Fibroblast of skin of back (primary cell): ENCODE measurements around the gene KRT71. TPM values are rescaled to one million over a fixed set of nuclear protein-coding genes. Genes with fewer than 3 reads are reported as not detected.
"Not testable (repeated sequence)": the region's sequence is repeated elsewhere in the genome, so short reads cannot be mapped to it uniquely, and the experiment has no call there.

ENCODE experiments used
- DNase-seq: peaks from one replicate; pipeline ENCODE4 v3.0.0-alpha.2; 2013
- polyA plus RNA-seq, 2 experiments: library from polyadenylated mRNA; unstranded; fragments of 120-200 nt; gene quantifications; one replicate each; pipeline ENCODE4 v1.2.1, GENCODE V29; 2013; ENCODE audit not compliant: insufficient read length in 2 of 2

KRT71 gene
- not detected for polyA plus RNA-seq (2013, experiment 1 of 2; ENCODE audit: insufficient read length)
- not detected for polyA plus RNA-seq (2013, experiment 2 of 2; ENCODE audit: insufficient read length)

- DNase-seq = no peak
Observed at GRCh38 chr12:52552681-52553195, at the start of gene KRT71. KRT71 (minus strand) TSS chr12:52553145; CDS start chr12:52553077, 68 bp downstream.

GRCh38 chr12:52602552-52602951, 49.6 kb upstream of the KRT71 start:
- no peak for DNase-seq

DNA sequence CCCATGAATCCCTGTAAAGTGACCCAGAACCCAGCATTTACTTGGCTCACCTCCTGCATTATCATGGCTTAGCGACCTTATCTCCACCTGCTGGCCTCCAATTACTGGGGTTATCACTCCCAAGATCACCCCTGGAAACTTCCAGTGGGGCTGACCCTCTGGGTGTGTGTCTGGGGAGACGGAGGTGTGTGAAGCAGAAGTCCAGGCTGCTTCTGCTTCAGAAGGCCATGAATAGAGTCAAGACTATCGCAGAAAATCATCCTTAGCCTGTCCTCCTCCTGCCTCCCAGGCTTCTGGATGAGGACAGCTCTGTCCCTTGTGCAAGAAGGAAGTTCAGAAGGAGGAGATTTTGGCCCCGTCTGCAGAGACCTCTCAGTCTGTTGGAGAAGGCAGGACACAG, 48.7 kb upstream of the KRT71 start:
- DNase-seq = no peak

- DNase-seq = no peak
Observed at GRCh38 chr12:52600941-52601481, 48.1 kb upstream of the KRT71 start, which contains the start of gene KRT72. KRT72 (minus strand) TSS chr12:52601463; CDS start chr12:52601452, 11 bp downstream.

GRCh38 chr12:52600475-52600874, 47.5 kb upstream of the KRT71 start:
- DNase-seq = no peak

DNA sequence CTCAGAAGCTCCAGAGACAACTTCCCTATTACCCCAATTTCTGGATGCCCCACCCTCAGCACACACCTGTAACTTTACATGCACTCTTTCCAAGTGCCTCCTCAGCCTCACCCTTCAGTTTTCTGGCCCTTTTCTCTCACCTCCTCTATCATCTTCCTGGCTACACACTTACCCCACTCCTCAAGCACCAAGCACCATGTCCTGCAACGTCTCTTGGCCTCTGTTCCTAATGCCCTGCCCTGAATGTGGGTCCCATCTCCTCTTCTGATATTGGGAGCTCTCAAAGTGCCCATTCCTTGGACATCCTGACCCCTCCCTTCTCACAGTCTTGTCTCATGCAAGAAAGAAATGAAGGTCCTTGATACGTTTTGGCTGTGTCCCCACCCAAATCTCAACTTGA, 47.1 kb upstream of the KRT71 start:
- no peak for DNase-seq

GRCh38 chr12:52598966-52599365, 46.0 kb upstream of the KRT71 start:
- DNase-seq = no peak

GRCh38 chr12:52594237-52594636, 41.3 kb upstream of the KRT71 start:
- not testable (repeated sequence) for DNase-seq

GRCh38 chr12:52591521-52591920, 38.6 kb upstream of the KRT71 start:
- no peak for DNase-seq

GRCh38 chr12:52590021-52590420, 37.1 kb upstream of the KRT71 start:
- DNase-seq = no peak

DNA sequence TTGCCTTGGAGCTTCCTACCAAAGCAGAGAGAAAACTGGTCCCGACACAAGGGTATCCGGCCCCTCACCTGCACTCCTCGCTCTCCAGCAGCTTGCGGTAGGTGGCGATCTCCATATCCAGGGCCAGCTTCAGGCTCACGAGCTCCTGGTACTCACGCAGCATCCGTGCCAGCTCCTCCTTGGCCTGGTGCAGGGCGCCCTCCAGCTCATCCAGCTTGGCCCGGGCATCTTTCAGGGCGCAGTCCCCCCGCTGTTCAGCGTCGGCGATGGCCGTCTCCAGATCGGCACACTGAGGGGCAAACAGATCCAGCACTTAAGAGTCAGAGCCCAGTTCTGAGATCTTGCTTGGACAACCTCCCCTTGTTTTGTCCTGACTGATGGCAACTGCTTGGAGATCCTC, 34.6 kb upstream of the KRT71 start:
- no peak for DNase-seq

DNA sequence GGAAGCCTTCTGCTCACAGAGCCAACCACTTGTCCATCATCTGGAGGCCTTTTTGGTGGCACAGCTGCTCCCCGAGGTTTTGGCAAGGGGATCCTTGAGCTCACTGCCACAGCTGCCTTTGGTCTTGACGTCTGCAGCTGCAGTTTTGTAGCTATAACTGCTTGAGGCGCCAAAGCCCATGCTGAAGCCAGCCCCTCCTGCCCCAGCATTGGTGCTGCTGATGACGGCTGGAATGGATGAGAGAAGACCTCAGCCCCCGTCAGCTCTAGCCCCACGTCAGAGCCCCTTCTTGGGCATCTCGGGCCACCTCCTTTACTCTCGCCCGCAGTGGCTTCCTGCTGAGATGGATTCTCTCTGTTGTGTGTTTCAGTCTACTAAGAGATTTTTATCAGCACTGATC, 33.0 kb upstream of the KRT71 start:
- DNase-seq = no peak

- no peak for DNase-seq
Observed at GRCh38 chr12:52585066-52585465, 32.1 kb upstream of the KRT71 start.

DNA sequence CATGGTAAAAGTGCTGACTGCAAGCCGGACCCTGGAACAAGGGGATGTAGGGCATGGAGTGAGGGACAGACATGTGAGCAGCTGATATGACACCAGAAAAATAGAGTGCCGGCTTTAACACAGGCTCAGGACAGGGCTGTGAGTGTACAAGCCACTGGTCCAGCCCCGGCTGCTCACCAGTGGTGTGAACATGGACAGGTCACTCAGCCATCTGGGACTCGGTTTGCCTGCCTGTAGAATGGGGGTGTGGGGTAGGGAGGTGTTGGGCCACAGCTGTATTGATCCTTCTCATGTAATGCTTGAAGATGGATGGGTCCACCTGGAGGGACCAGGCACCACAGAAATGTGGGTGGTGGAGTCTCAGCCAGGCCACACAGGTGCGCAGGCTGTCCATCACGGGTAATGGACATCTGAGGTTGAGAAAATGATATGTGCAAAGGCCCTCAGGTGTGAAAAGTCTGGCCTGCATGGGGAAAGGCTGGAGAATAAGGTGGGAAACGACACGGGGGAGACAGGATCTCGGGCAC, 31.3 kb upstream of the KRT71 start:
- DNase-seq = no peak

GRCh38 chr12:52582971-52583456, 30.1 kb upstream of the KRT71 start:
- DNase-seq = peak; percentile 60

DNA sequence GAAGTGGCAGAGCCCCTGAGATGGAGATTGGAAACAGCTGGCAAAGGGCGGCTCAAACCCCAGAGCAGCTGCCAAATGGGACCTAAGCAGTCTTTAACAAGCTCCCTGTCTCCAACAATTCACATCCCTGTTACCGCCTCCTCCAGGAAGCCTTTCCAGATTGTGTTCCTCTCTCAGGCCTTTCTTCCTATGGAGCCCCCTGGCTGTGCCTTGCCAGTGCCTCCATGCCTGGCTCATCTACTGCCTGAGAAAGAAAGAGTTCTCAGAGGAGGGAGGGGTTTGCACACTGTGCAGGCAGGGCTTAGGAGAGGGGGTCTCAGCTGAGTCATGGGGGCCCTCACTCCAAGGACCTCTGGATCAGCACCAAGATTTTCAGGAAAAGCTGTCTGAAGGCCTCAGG, 29.5 kb upstream of the KRT71 start:
- no peak for DNase-seq

- DNase-seq = no peak
Observed at GRCh38 chr12:52581481-52581880, 28.5 kb upstream of the KRT71 start.

DNA sequence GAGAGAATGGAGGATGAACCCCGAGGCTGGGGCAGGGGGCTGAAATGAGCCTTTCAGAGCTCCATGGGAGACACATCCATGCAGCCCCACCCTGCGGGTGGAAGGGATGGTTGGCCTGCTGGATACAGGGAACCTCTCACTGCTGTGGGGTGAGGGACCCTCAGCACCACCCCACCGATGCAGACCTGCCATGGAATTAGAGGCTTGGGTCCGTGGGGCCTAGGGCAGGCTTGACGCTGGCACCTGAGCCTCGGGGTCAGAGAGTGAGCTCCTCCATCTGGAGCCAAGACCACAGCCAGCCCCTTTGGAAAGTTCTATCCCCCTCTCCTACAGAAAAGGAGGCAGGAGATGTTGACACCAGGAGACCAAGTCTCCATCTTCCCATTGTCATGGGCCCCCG, 28.1 kb upstream of the KRT71 start:
- DNase-seq = no peak

- DNase-seq = peak; percentile 5
Observed at GRCh38 chr12:52580496-52580895, 27.6 kb upstream of the KRT71 start.

- no peak for DNase-seq
Observed at GRCh38 chr12:52579468-52580465, 26.8 kb upstream of the KRT71 start.

- DNase-seq = no peak
Observed at GRCh38 chr12:52578469-52578868, 25.5 kb upstream of the KRT71 start.

GRCh38 chr12:52577316-52577715, 24.4 kb upstream of the KRT71 start:
- no peak for DNase-seq

- DNase-seq = no peak
Observed at GRCh38 chr12:52575948-52576347, 23.0 kb upstream of the KRT71 start.
